ENCODE results near the gene RAMACL. TPM values are rescaled to one million over a fixed set of nuclear protein-coding genes. Genes with fewer than 3 reads are reported as not detected.

Gene RAMACL
- total and polyA plus RNA-seq, 4 donors, result 0.30 to 17.6 (median 4.3) TPM

- Histone ChIP-seq H3K27ac (ENCODE audit: low read depth in 1 of 2, low read length in 1 of 2) (no peak overlapping the region), H3K36me3 (ENCODE audit: control insufficient read depth in 4 of 4, insufficient read depth in 4 of 4, low read length in 4 of 4) (peaks cover 0 to 28% (median 3%) of the 10 kb centered on the region in 4 donors), H3K9me3 (ENCODE audit: control insufficient read depth in 4 of 4, insufficient read depth in 3 of 4, low read length in 3 of 4) (no peaks in the 10 kb centered on the region), H3K27me3 (ENCODE audit: control insufficient read depth in 3 of 3, insufficient read depth in 3 of 3, low read length in 2 of 3) (no peaks in the 10 kb centered on the region), H3K9ac (ENCODE audit: insufficient read depth in 1 of 2, low read length in 2 of 2) (no peak overlapping the region), H3K4me3 (no peak overlapping the region), H3K4me1 (ENCODE audit: control insufficient read depth in 5 of 5, insufficient read depth in 5 of 5, low read length in 5 of 5) (peaks cover 0 to 4% (median 3%) of the 10 kb centered on the region in 5 donors)
- ATAC-seq (ENCODE audit: insufficient read depth, low FRiP score) (no peak), DNase-seq (no peak)
- 81% methylated on average over 17 of the region's 17 CpGs for WGBS, 2 donors
- TF ChIP-seq CTCF (IDR thresholded peaks at IDR 0.05; ENCODE audit: control extremely low read depth, extremely low read depth), result no peak
Observed at GRCh38 chr6:166538297-166539010, 48.0 kb downstream of the RAMACL start.

- WGBS, 2 donors, result 93 to 96% methylated on average over 17 of the region's 17 CpGs
- Histone ChIP-seq H3K9me3 (ENCODE audit: control insufficient read depth in 4 of 4, insufficient read depth in 3 of 4, low read length in 3 of 4) (no peaks in the 10 kb centered on the region), H3K4me1 (ENCODE audit: control insufficient read depth in 5 of 5, insufficient read depth in 5 of 5, low read length in 5 of 5) (peaks cover 0 to 4% (median 0%) of the 10 kb centered on the region in 5 donors), H3K27me3 (ENCODE audit: control insufficient read depth in 3 of 3, insufficient read depth in 3 of 3, low read length in 2 of 3) (no peaks in the 10 kb centered on the region), H3K36me3 (ENCODE audit: control insufficient read depth in 4 of 4, insufficient read depth in 4 of 4, low read length in 4 of 4) (peaks cover 5 to 56% (median 8%) of the 10 kb centered on the region in 4 donors), H3K9ac (ENCODE audit: insufficient read depth in 1 of 2, low read length in 2 of 2) (no peak overlapping the region), H3K4me3 (no peak overlapping the region), H3K27ac (ENCODE audit: low read depth in 1 of 2, low read length in 1 of 2) (no peak overlapping the region)
- ATAC-seq (ENCODE audit: insufficient read depth, low FRiP score) (no peak), DNase-seq (no peak)
- TF ChIP-seq CTCF (IDR thresholded peaks at IDR 0.05; ENCODE audit: control extremely low read depth, extremely low read depth), result no peak
Observed at GRCh38 chr6:166534658-166535406, 51.6 kb downstream of the RAMACL start.

GRCh38 chr6:166533205-166533824, 53.2 kb downstream of the RAMACL start:
- Histone ChIP-seq H3K9me3 (ENCODE audit: control insufficient read depth in 4 of 4, insufficient read depth in 3 of 4, low read length in 3 of 4) (no peaks in the 10 kb centered on the region), H3K36me3 (ENCODE audit: control insufficient read depth in 4 of 4, insufficient read depth in 4 of 4, low read length in 4 of 4) (peaks cover 5 to 53% (median 8%) of the 10 kb centered on the region in 4 donors), H3K4me3 (no peak overlapping the region), H3K27me3 (ENCODE audit: control insufficient read depth in 3 of 3, insufficient read depth in 3 of 3, low read length in 2 of 3) (no peaks in the 10 kb centered on the region), H3K9ac (ENCODE audit: insufficient read depth in 1 of 2, low read length in 2 of 2) (no peak overlapping the region), H3K4me1 (ENCODE audit: control insufficient read depth in 5 of 5, insufficient read depth in 5 of 5, low read length in 5 of 5) (no peaks in the 10 kb centered on the region), H3K27ac (ENCODE audit: low read depth in 1 of 2, low read length in 1 of 2) (no peak overlapping the region)
- DNase-seq (no peak), ATAC-seq (ENCODE audit: insufficient read depth, low FRiP score) (no peak)
- no peak for TF ChIP-seq CTCF (IDR thresholded peaks at IDR 0.05; ENCODE audit: control extremely low read depth, extremely low read depth)
- WGBS, 2 donors, result 94 to 95% methylated on average over 15 of the region's 15 CpGs

Other genes starting within 250 kb of the RAMACL start
- 10 to 100 TPM; 40.8 to 47.0 TPM for gene SFT2D1, start 244.1 kb downstream of the RAMACL start, total RNA-seq
- 10 to 100 TPM; 70.5 to 81.2 TPM for gene SFT2D1, start 244.1 kb downstream of the RAMACL start, polyA plus RNA-seq
- gene MPC1, start 203.7 kb downstream of the RAMACL start, total RNA-seq, result 10 to 100 TPM; 30.1 to 60.8 TPM
- 100 to 1,000 TPM in 1 of 2 donors, 10 to 100 TPM in 1; 52.3 to 103 TPM for gene MPC1, start 203.7 kb downstream of the RAMACL start, polyA plus RNA-seq
- gene RPS6KA2, start 40.6 kb upstream of the RAMACL start, total RNA-seq, result 100 to 1,000 TPM; 109 to 185 TPM
- gene RPS6KA2, start 40.6 kb upstream of the RAMACL start, polyA plus RNA-seq, result 100 to 1,000 TPM in 1 of 2 donors, 10 to 100 TPM in 1; 61.9 to 102 TPM